HL-60 (cell line): ENCODE measurements around the gene SGMS1.

Experiments
- DNase-seq, 2 experiments: peaks; one replicate each; pipeline ENCODE4 v3.0.0-alpha.2; 2010 to 2020; ENCODE audit warnings: low read depth in 1 of 2, low spot score in 1 of 2
- H3K27ac ChIP-seq: fragments of 250-450 bp; sonication (Bioruptor Pico); replicated peaks from 2 replicates; pipeline ENCODE4 v1.5.1; 2020; ENCODE audit warnings: mild to moderate bottlenecking, moderate library complexity
- H3K27me3 ChIP-seq: fragments of 250-450 bp; sonication (Bioruptor Pico); 2 replicates; pipeline ENCODE4 v1.5.1; 2021; ENCODE audit warnings: mild to moderate bottlenecking, moderate library complexity; ENCODE audit not compliant: insufficient read depth, poor library complexity, severe bottlenecking
- H3K4me3 ChIP-seq: replicated peaks from 2 replicates; pipeline ENCODE4 v1.5.1; 2011; ENCODE audit warnings: mild to moderate bottlenecking, control low read depth, low read length; ENCODE audit not compliant: insufficient read depth
- GABPA ChIP-seq: IDR thresholded peaks from 2 replicates; pipeline ENCODE4 v1.6.1; 2012; ENCODE audit warnings: low read depth
- POLR2AphosphoS5 ChIP-seq: IDR thresholded peaks from 2 replicates; pipeline ENCODE4 v1.6.1; 2012; ENCODE audit warnings: low read depth
- REST ChIP-seq: IDR thresholded peaks from 2 replicates; pipeline ENCODE4 v1.6.1; 2012; ENCODE audit warnings: low read depth; ENCODE audit not compliant: insufficient replicate concordance
- SPI1 ChIP-seq: IDR thresholded peaks from 2 replicates; pipeline ENCODE4 v1.6.1; 2012; ENCODE audit warnings: low read depth, mild to moderate bottlenecking, borderline replicate concordance
- TF ChIP-seq, protein P1 (sequence below): IDR thresholded peaks from one replicate; pipeline ENCODE4 v1.5.1; 2011; ENCODE audit warnings: low read length, control low read depth, inconsistent platforms; ENCODE audit not compliant: insufficient read depth

The SGMS1 gene

GRCh38 chr10:50620899-50621298 is 2.9 kb downstream of the SGMS1 start:
- TF ChIP-seq GABPA = no peak
- TF ChIP-seq POLR2AphosphoS5 = no peak
- no peak for TF ChIP-seq REST
- TF ChIP-seq, protein P1, sequence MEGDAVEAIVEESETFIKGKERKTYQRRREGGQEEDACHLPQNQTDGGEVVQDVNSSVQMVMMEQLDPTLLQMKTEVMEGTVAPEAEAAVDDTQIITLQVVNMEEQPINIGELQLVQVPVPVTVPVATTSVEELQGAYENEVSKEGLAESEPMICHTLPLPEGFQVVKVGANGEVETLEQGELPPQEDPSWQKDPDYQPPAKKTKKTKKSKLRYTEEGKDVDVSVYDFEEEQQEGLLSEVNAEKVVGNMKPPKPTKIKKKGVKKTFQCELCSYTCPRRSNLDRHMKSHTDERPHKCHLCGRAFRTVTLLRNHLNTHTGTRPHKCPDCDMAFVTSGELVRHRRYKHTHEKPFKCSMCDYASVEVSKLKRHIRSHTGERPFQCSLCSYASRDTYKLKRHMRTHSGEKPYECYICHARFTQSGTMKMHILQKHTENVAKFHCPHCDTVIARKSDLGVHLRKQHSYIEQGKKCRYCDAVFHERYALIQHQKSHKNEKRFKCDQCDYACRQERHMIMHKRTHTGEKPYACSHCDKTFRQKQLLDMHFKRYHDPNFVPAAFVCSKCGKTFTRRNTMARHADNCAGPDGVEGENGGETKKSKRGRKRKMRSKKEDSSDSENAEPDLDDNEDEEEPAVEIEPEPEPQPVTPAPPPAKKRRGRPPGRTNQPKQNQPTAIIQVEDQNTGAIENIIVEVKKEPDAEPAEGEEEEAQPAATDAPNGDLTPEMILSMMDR = no peak
- no peak for TF ChIP-seq SPI1
- H3K27ac ChIP-seq = no peak overlapping the region
- no peak overlapping the region for H3K4me3 ChIP-seq
- no peaks in the 10 kb centered on the region for H3K27me3 ChIP-seq
- DNase-seq = no peak

GRCh38 chr10:50619882-50620281 is 3.9 kb downstream of the SGMS1 start:
- Histone ChIP-seq H3K27me3 (no peaks in the 10 kb centered on the region), H3K4me3 (no peak overlapping the region), H3K27ac (no peak overlapping the region)
- TF ChIP-seq SPI1 (no peak), POLR2AphosphoS5 (no peak), GABPA (no peak), REST (no peak)
- TF ChIP-seq, protein P1 = no peak
- DNase-seq = no peak

GRCh38 chr10:50619166-50619565 is 4.6 kb downstream of the SGMS1 start:
- DNase-seq = no peak
- TF ChIP-seq REST = no peak
- TF ChIP-seq POLR2AphosphoS5 = no peak
- TF ChIP-seq, protein P1 = no peak
- no peak for TF ChIP-seq SPI1
- Histone ChIP-seq H3K27ac (no peak overlapping the region), H3K27me3 (no peaks in the 10 kb centered on the region), H3K4me3 (no peak overlapping the region)
